GM19238 (cell line): ENCODE data around the gene HUWE1.
"Not testable (repeated sequence)": the region's sequence is repeated elsewhere in the genome, so short reads cannot be mapped to it uniquely, and the experiment has no call there.

Experiments
- DNase-seq: peaks from one replicate; pipeline ENCODE4 v3.0.0; 2011; ENCODE audit warnings: low spot score; ENCODE audit not compliant: insufficient read length

HUWE1 gene

DNA sequence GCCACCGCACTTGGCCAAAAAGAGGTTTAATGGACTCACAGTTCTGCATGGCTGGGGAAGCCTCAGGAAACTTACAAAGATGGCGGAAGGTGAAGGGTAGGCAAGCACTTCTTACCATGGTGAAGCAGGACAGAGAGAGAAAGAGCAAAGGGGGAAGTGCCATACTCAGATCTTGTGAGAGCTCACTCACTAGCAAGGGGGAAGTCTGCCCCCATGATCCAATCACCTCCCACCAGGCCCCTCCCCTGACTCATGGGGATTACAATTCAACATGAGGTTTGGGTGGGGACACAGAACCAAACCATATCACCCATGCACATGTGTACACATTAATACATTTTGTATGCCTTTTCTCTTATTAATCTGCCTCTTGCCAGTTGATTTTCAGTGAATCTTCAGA is 175.2 kb downstream of the HUWE1 start:
- DNase-seq: no peak

DNA sequence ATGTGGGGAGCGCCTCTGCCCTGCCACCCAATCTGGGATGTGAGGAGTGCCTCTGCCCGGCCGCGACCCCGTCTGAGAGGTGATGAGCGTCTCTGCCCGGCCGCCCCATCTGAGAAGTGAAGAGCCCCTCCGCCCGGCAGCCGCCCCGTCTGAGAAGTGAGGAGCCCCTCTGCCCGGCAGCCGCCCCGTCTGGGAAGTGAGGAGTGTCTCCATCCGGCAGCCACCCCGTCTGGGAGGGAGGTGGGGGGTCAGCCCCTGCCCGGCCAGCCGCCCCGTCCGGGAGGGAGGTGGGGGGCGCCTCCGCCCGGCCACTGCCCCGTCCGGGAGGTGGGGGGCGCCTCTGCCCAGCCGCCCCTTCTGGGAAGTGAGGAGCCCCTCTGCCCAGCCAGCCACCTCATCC is 182.5 kb downstream of the HUWE1 start:
- not testable (repeated sequence) for DNase-seq

DNA sequence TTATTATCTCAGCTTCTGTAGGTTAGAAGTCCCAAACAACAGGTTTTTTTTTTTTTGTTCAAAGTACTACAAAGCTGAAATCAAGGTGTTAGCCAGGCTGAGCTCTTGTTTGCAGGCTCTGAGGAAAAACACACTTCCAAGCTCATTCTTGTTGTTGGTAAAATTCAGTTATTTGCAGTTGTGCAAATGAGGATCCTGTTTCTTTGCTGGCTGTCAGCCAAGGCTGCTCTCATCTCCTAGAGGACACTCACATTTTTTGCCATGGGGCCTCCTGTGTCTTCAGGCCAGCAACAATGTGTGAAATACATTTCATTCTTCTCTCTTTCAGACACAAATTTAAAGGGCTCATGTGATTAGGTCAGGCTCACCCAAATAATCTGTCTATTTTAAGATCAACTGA is 192.1 kb downstream of the HUWE1 start:
- DNase-seq: no peak

DNA sequence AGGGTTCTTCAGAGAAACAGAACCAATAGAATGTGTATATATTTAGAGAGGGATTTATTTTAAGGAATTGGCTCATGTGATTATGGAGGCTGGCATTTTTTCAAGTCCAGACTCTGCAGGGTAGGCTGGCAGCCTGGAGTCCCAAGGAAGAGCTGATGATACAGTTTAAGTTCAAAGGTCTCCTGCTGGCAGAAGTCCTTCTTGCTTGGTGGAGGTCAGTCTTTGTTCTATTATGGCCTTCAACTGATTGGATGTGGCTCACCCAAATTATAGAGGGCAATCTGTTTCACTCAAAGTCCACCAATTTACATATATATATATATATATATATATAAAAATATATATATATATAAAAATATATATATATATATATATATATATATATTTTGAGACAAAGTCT is 200.2 kb downstream of the HUWE1 start:
- DNase-seq: no peak

DNA sequence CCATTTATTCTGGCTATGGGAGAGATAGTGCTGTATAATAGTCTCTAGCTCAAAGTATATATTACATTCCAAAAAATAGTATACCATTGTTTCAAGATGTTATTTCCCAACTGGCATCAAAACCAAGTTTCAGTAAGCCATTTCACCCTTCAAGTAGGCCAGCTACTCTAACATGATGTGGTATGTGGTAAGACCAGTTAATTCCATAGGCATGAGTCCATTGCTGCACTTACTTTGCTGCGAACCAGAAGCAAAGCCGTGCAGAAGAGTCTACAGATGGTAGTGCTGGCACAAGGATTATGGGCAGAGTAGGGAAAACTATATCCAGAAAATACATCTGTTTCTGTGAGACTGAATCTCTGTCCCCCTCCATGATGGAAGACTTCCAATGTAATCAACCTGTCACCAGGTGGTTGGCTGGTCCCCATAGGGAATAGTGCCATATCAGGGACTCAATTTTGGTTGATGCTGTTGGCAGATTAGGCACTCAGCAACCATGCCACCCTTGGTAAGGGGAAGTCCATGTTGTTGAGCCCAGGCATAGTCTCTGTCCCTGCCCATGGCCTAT is 202.6 kb downstream of the HUWE1 start:
- no peak for DNase-seq

DNA sequence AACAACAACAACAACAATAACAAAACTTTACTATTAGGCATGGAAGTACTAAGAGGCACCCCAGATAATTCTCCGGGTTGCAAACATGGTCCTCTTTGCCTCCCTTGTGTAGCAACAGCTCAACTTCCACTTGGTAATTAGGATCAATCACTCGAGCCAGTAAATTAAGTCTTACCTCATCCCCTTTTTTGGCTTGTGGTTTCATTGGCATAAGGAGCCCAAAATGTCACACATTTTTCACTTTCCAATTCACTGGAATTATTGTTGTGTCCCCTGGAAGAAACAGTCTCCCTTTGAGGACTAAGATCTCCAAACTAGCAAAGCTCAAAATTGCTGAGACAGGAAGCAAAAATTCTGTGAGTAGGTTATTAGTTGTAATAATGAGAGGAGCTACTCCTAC is 203.1 kb downstream of the HUWE1 start:
- DNase-seq: no peak
